Astrocyte of the hippocampus (primary cell): ENCODE measurements around the gene MRPL46.
"Not testable (repeated sequence)": the region's sequence is repeated elsewhere in the genome, so short reads cannot be mapped to it uniquely, and the experiment has no call there.

Experiments used
- DNase-seq: peaks from one replicate; pipeline ENCODE4 v3.0.0; 2011; ENCODE audit warnings: low read depth, low spot score

The MRPL46 gene

GRCh38 chr15:88447206-88447605, 20.0 kb downstream of the MRPL46 start:
- DNase-seq: no peak

- DNase-seq: no peak
Observed at GRCh38 chr15:88441076-88441730, 26.0 kb downstream of the MRPL46 start.

GRCh38 chr15:88440021-88440420, 27.2 kb downstream of the MRPL46 start:
- peak; percentile 74 for DNase-seq

GRCh38 chr15:88438181-88438580, 29.0 kb downstream of the MRPL46 start:
- DNase-seq: no peak

GRCh38 chr15:88434106-88434505, 33.1 kb downstream of the MRPL46 start:
- DNase-seq: not testable (repeated sequence)

- DNase-seq: no peak
Observed at GRCh38 chr15:88433046-88433685, 34.0 kb downstream of the MRPL46 start.

- no peak for DNase-seq
Observed at GRCh38 chr15:88431441-88431840, 35.7 kb downstream of the MRPL46 start.

- DNase-seq: no peak
Observed at GRCh38 chr15:88430051-88430450, 37.1 kb downstream of the MRPL46 start.

- DNase-seq: no peak
Observed at GRCh38 chr15:88428805-88429605, 38.2 kb downstream of the MRPL46 start.

- DNase-seq: no peak
Observed at GRCh38 chr15:88428053-88428452, 39.1 kb downstream of the MRPL46 start.

GRCh38 chr15:88426304-88426703, 40.9 kb downstream of the MRPL46 start:
- DNase-seq: no peak

- no peak for DNase-seq
Observed at GRCh38 chr15:88423331-88423730, 43.9 kb downstream of the MRPL46 start.

GRCh38 chr15:88419830-88420229, 47.4 kb downstream of the MRPL46 start:
- DNase-seq: peak; percentile 44
